Ramos (cell line): ENCODE data around the gene CCDC192.

Experiments
- in situ Hi-C: fragments of 300-500 bp; cut with MboI; formaldehyde crosslinking; loops from one replicate; pipeline ENCODE4 v1.14.3; 2022; ENCODE audit warnings: low sequenced_read_pairs; ENCODE audit not compliant: unreplicated experiment

Gene CCDC192

GRCh38 chr5:127909821-127910220 lies 206.6 kb downstream of the CCDC192 start:
- in situ Hi-C loops: no loop called here

- in situ Hi-C loops: no loop called here
Measured at GRCh38 chr5:127910307-127910956, 207.2 kb downstream of the CCDC192 start.

GRCh38 chr5:127911619-127912018 lies 208.4 kb downstream of the CCDC192 start:
- in situ Hi-C loops: no loop called here

GRCh38 chr5:127912411-127912810 lies 209.2 kb downstream of the CCDC192 start:
- in situ Hi-C loops: no loop called here

- in situ Hi-C loops: no loop called here
Measured at GRCh38 chr5:127916885-127917573, 213.8 kb downstream of the CCDC192 start.

GRCh38 chr5:127919006-127919796 lies 216.0 kb downstream of the CCDC192 start:
- in situ Hi-C loops: no loop called here

- in situ Hi-C loops: no loop called here
Measured at GRCh38 chr5:127919818-127920217, 216.6 kb downstream of the CCDC192 start.

- in situ Hi-C loops: no loop called here
Measured at GRCh38 chr5:127920936-127921335, 217.7 kb downstream of the CCDC192 start.

- in situ Hi-C loops: no loop called here
Measured at GRCh38 chr5:127922603-127923002, 219.4 kb downstream of the CCDC192 start.

GRCh38 chr5:127923804-127924570 lies 220.8 kb downstream of the CCDC192 start:
- in situ Hi-C loops: no loop called here

GRCh38 chr5:127924606-127925005 lies 221.4 kb downstream of the CCDC192 start:
- in situ Hi-C loops: no loop called here

GRCh38 chr5:127925916-127926315 lies 222.7 kb downstream of the CCDC192 start:
- in situ Hi-C loops: no loop called here

GRCh38 chr5:127926974-127927373 lies 223.8 kb downstream of the CCDC192 start:
- in situ Hi-C loops: no loop called here

- in situ Hi-C loops: no loop called here
Measured at GRCh38 chr5:127928053-127928452, 224.9 kb downstream of the CCDC192 start.

GRCh38 chr5:127930311-127930710 lies 227.1 kb downstream of the CCDC192 start:
- in situ Hi-C loops: no loop called here

- in situ Hi-C loops: no loop called here
Measured at GRCh38 chr5:127931396-127931795, 228.2 kb downstream of the CCDC192 start.

GRCh38 chr5:127933348-127933747 lies 230.2 kb downstream of the CCDC192 start:
- in situ Hi-C loops: no loop called here

GRCh38 chr5:127934791-127935256 lies 231.6 kb downstream of the CCDC192 start:
- in situ Hi-C loops: no loop called here

- in situ Hi-C loops: no loop called here
Measured at GRCh38 chr5:127935398-127935797, 232.2 kb downstream of the CCDC192 start.

GRCh38 chr5:127936439-127936972 lies 233.3 kb downstream of the CCDC192 start:
- in situ Hi-C loops: no loop called here
